ENCODE measurements around the gene H3-3A.

GRCh38 chr1:226054519-226055327, 7.8 kb upstream of the H3-3A start:
- TF ChIP-seq ZNF274 (IDR thresholded peaks at IDR 0.05; ENCODE audit: low read depth, low read length): no peak
- no peak for TF ChIP-seq YY1 (IDR thresholded peaks at IDR 0.05; ENCODE audit: insufficient read depth, insufficient read length)
- TF ChIP-seq SUZ12 (IDR thresholded peaks at IDR 0.05; ENCODE audit: extremely low read depth, insufficient read depth, insufficient read length): no peak
